Heart left ventricle (tissue), 16 donors: ENCODE measurements around the gene RAB23. TPM values are rescaled to one million over a fixed set of nuclear protein-coding genes. Genes with fewer than 3 reads are reported as not detected.
A peak's percentile ranks its signal among the peaks of the same experiment; 100 is the strongest.
"Not testable (repeated sequence)": the region's sequence is repeated elsewhere in the genome, so short reads cannot be mapped to it uniquely, and the experiment has no call there.

Source experiments
- ATAC-seq, 4 donors: fragments of 200-7000 bp; cut with Tn5 transposase; one replicate each; pipeline ENCODE4 v1.9.1; 2020 to 2022; ENCODE audit warnings: moderate library complexity in 4 of 4, mild to moderate bottlenecking in 3 of 4, moderate number of reproducible peaks in 1 of 4
- DNase-seq, 5 donors: peaks; one replicate each; pipeline ENCODE4 v3.0.0-alpha.2; 2020
- H3K27ac ChIP-seq, 12 donors: fragments of 200-600 bp; sonication (generic) in 4 of 12; one replicate each; pipeline versions ENCODE4 v1.5.0 to v1.8.0; 2016 to 2022; ENCODE audit warnings: mild to moderate bottlenecking in 2 of 12
- H3K27me3 ChIP-seq, 9 donors: fragments of 200-600 bp; sonication (generic) in 2 of 9; one replicate each; pipeline versions ENCODE4 v1.5.1 to v1.8.0; 2016 to 2022; ENCODE audit warnings: mild to moderate bottlenecking in 3 of 9
- H3K36me3 ChIP-seq, 9 donors: fragments of 200-600 bp; sonication (generic) in 2 of 9; one replicate each; pipeline versions ENCODE4 v1.5.0 to v1.8.0; 2018 to 2022; ENCODE audit warnings: mild to moderate bottlenecking in 2 of 9
- H3K4me1 ChIP-seq, 12 donors: fragments of 200-600 bp; sonication (generic) in 4 of 12; one replicate each; pipeline versions ENCODE4 v1.5.0 to v1.8.0; 2016 to 2022; ENCODE audit warnings: mild to moderate bottlenecking in 3 of 12
- H3K4me3 ChIP-seq, 12 donors: fragments of 200-600 bp; sonication (generic) in 4 of 12; one replicate each; pipeline versions ENCODE4 v1.5.0 to v1.8.0; 2017 to 2022; ENCODE audit warnings: mild to moderate bottlenecking in 9 of 12, moderate library complexity in 4 of 12
- H3K9me3 ChIP-seq, 12 donors: fragments of 200-600 bp; sonication (generic) in 4 of 12; one replicate each; pipeline versions ENCODE4 v1.5.0 to v1.8.0; 2016 to 2022; ENCODE audit warnings: mild to moderate bottlenecking in 1 of 12
- CTCF ChIP-seq, 12 donors: fragments of 200-600 bp; sonication (generic) in 4 of 12; IDR thresholded peaks; one replicate each; pipeline versions ENCODE4 v1.5.0 to v1.8.0; 2018 to 2022; ENCODE audit warnings: antibody characterized with exemption in 12 of 12, mild to moderate bottlenecking in 5 of 12
- POLR2A ChIP-seq, 2 donors: fragments of 450-650 bp; IDR thresholded peaks; one replicate each; pipeline ENCODE4 v1.6.1; 2017; ENCODE audit warnings: antibody characterized with exemption in 2 of 2, mild to moderate bottlenecking in 2 of 2, moderate library complexity in 2 of 2
- WGBS, 4 donors: extraction: QIAGEN DNeasy Blood & Tissue Kit in 2 of 4; methylation state at CpG; one replicate each; pipeline versions ENCODE4 v1.1.5 to v1.1.7; 2013 to 2018; 5-methylcytosine and 5-hydroxymethylcytosine counted together
- intact Hi-C, 10 donors: fragments of 100-400 bp; cut with DNase I; formaldehyde crosslinking; loops; one replicate each; pipeline versions ENCODE4 v1.11.1 to v1.14.2; 2022
- polyA plus RNA-seq, 2 donors: library from polyadenylated mRNA; stranded (reverse); fragments of 200-250 nt; gene quantifications; one replicate each; pipeline ENCODE4 v1.2.3, GENCODE V29; 2013
- total RNA-seq, 9 donors: library from RNA; depleted of rRNA in 2 of 9; stranded (reverse); fragments of >200 nt in 2 of 9; fragmentation: NEBNext Ultra II Directional in 3 of 9; extraction: Animal tissue kit (Norgen Biotek cat#: 25700) in 3 of 9; gene quantifications; one replicate each; pipeline versions ENCODE4 v1.1.0 to v1.2.4, GENCODE V29; 2016 to 2023
- donor health status: ischemic (EF 13 %, LVEDD 7.1; RV severe dilation, severe dysfunction).
- donor health status: healthy with polysubstance abuse.
- donor health status: DM: no; HTN: yes; CAD: no.
- donor health status: DM: no; HTN: no; CAD: no.
- donor health status: ischemic (EF 25% LVEDD 6.9; RV normal size, moderate dysfunction).
- donor health status: ischemic (EF 25% LVEDD 5.7; RV mildly dilated, moderate dysfunction).
- donor health status: healthy.
- donor health status: DM: yes; HTN: yes; CAD: no.
- donor health status: ischemic (EF 35%, LVEDD 5.7; RV mildly dilated, moderate dysfunction).
- donor health status: nonischemic (EF 11% LVEDD 7.7; RV severe dilation, severe dysfunction).
- donor health status: DM: yes; HTN: yes; CAD: no.
- donor health status: PGD.
- donor health status: ischemic (EF 29% LVEDD 5.4; RV normal size, mild dysfunction).
- donor health status: nonischemic (EF 23%, LVEDD 6.1; RV moderate dilation, normal function).

Gene RAB23
- total and polyA plus RNA-seq, 11 donors: 2.6 to 15.4 (median 9.5) TPM

- intact Hi-C loops: no loop called here
- DNase-seq (no peak), ATAC-seq (no peak)
- TF ChIP-seq POLR2A (IDR thresholded peaks at IDR 0.05) (no peak), CTCF (IDR thresholded peaks at IDR 0.05) (no peak)
- Histone ChIP-seq H3K4me1 (peaks cover 0 to 5% (median 0%) of the 10 kb centered on the region in 12 donors), H3K27ac (no peak overlapping the region), H3K9me3 (no peaks in the 10 kb centered on the region), H3K4me3 (no peak overlapping the region), H3K36me3 (no peaks in the 10 kb centered on the region), H3K27me3 (no peaks in the 10 kb centered on the region)
- whole genome bisulfite sequencing, 4 donors: 87 to 89% (median 88%) methylated on average over 7 of the region's 7 CpGs
Observed at GRCh38 chr6:57243954-57244353, 21.8 kb upstream of the RAB23 start.

GRCh38 chr6:57243526-57243925, 21.4 kb upstream of the RAB23 start:
- H3K9me3 ChIP-seq, H3K4me1 ChIP-seq, ATAC-seq, H3K27me3 ChIP-seq, H3K27ac ChIP-seq, intact Hi-C loops, DNase-seq, H3K4me3 ChIP-seq, H3K36me3 ChIP-seq: not testable (repeated sequence)
- WGBS, 4 donors: 93 to 96% (median 95%) methylated on average over 13 of the region's 13 CpGs

GRCh38 chr6:57242505-57242904, 20.4 kb upstream of the RAB23 start:
- no peaks in the 10 kb centered on the region for H3K36me3 ChIP-seq
- ATAC-seq (peak in 3 of 4 donors; percentile 39 to 78 (median 59)), DNase-seq (no peak)
- TF ChIP-seq CTCF (IDR thresholded peaks at IDR 0.05): no peak
- TF ChIP-seq POLR2A (IDR thresholded peaks at IDR 0.05): no peak
- H3K9me3 ChIP-seq: no peaks in the 10 kb centered on the region
- 8 to 38% (median 11%) methylated on average over 2 of the region's 2 CpGs for WGBS, 4 donors
- no peak overlapping the region for H3K4me3 ChIP-seq
- no peaks in the 10 kb centered on the region for H3K27me3 ChIP-seq
- intact Hi-C loops: no loop called here
- peaks cover 0 to 5% (median 0%) of the 10 kb centered on the region in 12 donors for H3K4me1 ChIP-seq
- H3K27ac ChIP-seq: peak overlapping the region in 2 of 12 donors; percentile 6 to 14

- Histone ChIP-seq H3K27me3 (no peaks in the 10 kb centered on the region), H3K4me3 (no peak overlapping the region), H3K27ac (peak overlapping the region in 1 of 12 donors; percentile 96), H3K36me3 (no peaks in the 10 kb centered on the region), H3K9me3 (no peaks in the 10 kb centered on the region), H3K4me1 (peaks cover 0 to 8% (median under 1%) of the 10 kb centered on the region in 12 donors)
- ATAC-seq (no peak), DNase-seq (no peak)
- TF ChIP-seq POLR2A (IDR thresholded peaks at IDR 0.05) (no peak), CTCF (IDR thresholded peaks at IDR 0.05) (no peak)
- WGBS, 4 donors: 67 to 72% (median 70%) methylated on average over 2 of the region's 2 CpGs
- intact Hi-C loops: loop anchor here in 1 of 10 donors (10.0 kb wide), 1 partner anchor 141 kb away; no protein-coding TSS in a partner anchor
Observed at GRCh38 chr6:57226221-57226620, 4.1 kb upstream of the RAB23 start.
